DND-41 (cell line): Measurements from ENCODE around the gene IQGAP1.

Experiments
- EZH2 ChIP-seq: IDR thresholded peaks from 3 replicates; pipeline ENCODE4 v1.6.1; 2012; ENCODE audit warnings: borderline replicate concordance, low read depth, mild to moderate bottlenecking, moderate library complexity, low read length, inconsistent platforms; ENCODE audit not compliant: severe bottlenecking
- TF ChIP-seq, protein P1 (sequence below): IDR thresholded peaks from 2 replicates; pipeline ENCODE4 v1.5.1; 2012; ENCODE audit warnings: borderline replicate concordance, low read length, moderate library complexity, mild to moderate bottlenecking; ENCODE audit not compliant: poor library complexity, severe bottlenecking; ENCODE audit errors: extremely low read depth

DNA sequence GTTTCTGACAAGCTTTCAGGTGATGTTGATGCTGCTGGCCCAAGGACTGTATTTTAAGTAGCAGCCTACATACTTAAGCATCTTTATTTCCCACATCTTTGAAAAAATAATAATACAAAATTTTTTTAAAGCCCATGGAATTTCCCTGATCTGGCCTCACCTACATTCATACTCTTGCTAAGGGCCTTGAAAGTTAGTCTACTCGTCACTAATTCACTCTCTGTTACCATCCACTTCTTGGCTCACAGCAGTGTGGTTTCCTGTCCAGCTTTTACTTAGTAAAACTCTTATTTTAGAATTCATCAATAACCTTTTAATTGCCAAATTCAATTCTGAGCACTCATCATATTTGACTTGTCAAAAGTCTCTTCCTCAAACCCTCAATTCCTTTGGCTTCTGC is 82.4 kb downstream of the IQGAP1 start:
- TF ChIP-seq, protein P1, sequence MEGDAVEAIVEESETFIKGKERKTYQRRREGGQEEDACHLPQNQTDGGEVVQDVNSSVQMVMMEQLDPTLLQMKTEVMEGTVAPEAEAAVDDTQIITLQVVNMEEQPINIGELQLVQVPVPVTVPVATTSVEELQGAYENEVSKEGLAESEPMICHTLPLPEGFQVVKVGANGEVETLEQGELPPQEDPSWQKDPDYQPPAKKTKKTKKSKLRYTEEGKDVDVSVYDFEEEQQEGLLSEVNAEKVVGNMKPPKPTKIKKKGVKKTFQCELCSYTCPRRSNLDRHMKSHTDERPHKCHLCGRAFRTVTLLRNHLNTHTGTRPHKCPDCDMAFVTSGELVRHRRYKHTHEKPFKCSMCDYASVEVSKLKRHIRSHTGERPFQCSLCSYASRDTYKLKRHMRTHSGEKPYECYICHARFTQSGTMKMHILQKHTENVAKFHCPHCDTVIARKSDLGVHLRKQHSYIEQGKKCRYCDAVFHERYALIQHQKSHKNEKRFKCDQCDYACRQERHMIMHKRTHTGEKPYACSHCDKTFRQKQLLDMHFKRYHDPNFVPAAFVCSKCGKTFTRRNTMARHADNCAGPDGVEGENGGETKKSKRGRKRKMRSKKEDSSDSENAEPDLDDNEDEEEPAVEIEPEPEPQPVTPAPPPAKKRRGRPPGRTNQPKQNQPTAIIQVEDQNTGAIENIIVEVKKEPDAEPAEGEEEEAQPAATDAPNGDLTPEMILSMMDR = no peak
- TF ChIP-seq EZH2 = no peak
